Measurements from ENCODE around the gene SEMA3C. TPM values are rescaled to one million over a fixed set of nuclear protein-coding genes. Genes with fewer than 3 reads are reported as not detected.

Gene SEMA3C
- total RNA-seq, 4 donors from 2014 or later: 34.8 to 371 (median 116) TPM

DNA sequence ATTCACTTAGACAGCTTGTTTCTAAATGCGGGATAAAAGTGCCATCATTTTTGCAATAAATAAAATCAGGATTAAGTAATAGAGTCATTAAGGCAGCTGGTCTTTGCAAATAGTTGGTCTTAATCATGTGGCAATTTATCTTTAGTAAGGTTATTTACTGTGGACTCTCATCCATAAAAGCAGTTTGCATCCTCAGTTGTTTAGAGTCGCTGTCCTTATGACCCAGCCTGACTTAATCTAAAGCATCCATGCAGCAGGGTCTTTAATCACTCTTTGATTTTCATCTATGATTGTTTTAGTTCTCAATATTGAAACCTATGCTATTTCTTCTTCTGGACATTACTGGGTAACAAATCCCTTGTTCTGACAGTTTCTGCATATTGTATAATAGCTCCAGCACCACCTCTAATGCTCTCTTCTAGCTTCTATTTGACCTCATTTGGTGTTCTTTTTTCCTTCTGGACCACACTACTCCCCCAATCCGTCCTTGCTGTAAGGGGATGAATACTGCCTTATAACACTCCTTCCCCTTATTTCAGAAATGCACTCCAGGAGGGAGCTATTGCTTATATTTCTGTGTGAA is 185.4 kb downstream of the SEMA3C start:
- H3K4me1 ChIP-seq: no peaks in the 10 kb centered on the region
- no peaks in the 10 kb centered on the region for H3K27me3 ChIP-seq

DNA sequence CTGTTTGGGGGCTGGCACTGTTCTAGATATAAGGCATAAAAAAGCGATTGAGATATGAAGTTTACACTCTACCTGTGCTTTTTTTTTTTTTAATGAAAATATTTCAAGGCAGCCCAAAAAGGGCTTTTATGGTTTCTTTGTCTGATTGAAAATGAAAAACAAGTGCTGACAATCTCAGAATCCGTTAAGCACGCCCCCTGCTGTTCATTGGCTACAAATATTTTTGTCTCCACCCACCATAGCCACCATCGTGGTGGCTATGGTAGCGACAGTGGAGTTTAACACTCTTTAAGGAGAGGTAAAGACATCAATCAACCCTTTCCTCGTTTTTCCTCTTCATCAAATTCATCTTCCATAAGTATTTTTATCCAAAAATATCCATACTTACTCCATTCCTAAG is 186.2 kb downstream of the SEMA3C start:
- TF ChIP-seq, protein P1, sequence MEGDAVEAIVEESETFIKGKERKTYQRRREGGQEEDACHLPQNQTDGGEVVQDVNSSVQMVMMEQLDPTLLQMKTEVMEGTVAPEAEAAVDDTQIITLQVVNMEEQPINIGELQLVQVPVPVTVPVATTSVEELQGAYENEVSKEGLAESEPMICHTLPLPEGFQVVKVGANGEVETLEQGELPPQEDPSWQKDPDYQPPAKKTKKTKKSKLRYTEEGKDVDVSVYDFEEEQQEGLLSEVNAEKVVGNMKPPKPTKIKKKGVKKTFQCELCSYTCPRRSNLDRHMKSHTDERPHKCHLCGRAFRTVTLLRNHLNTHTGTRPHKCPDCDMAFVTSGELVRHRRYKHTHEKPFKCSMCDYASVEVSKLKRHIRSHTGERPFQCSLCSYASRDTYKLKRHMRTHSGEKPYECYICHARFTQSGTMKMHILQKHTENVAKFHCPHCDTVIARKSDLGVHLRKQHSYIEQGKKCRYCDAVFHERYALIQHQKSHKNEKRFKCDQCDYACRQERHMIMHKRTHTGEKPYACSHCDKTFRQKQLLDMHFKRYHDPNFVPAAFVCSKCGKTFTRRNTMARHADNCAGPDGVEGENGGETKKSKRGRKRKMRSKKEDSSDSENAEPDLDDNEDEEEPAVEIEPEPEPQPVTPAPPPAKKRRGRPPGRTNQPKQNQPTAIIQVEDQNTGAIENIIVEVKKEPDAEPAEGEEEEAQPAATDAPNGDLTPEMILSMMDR (IDR thresholded peaks at IDR 0.05): no peak
- no peak for TF ChIP-seq POLR2A (IDR thresholded peaks at IDR 0.05)
- no peaks in the 10 kb centered on the region for H3K4me1 ChIP-seq
- intact Hi-C loops (cut with DNase I; ENCODE audit: low total_unique reads): no loop called here
- H3K27me3 ChIP-seq: no peaks in the 10 kb centered on the region
- DNase-seq: no peak
- no peaks in the 10 kb centered on the region for H3K36me3 ChIP-seq
- no peaks in the 10 kb centered on the region for H3K9me3 ChIP-seq
- H3K27ac ChIP-seq: no peak overlapping the region
- H3K4me3 ChIP-seq: no peak overlapping the region

More for the DNA sequence above, 185.4 kb downstream of the SEMA3C start:
- no peak overlapping the region for H3K27ac ChIP-seq
- DNase-seq: no peak
- intact Hi-C loops (cut with DNase I; ENCODE audit: low total_unique reads): no loop called here
- no peak for TF ChIP-seq POLR2A (IDR thresholded peaks at IDR 0.05)
- TF ChIP-seq, protein P1 (IDR thresholded peaks at IDR 0.05): no peak
- no peaks in the 10 kb centered on the region for H3K9me3 ChIP-seq
- H3K4me3 ChIP-seq: no peak overlapping the region
- H3K36me3 ChIP-seq: no peaks in the 10 kb centered on the region

DNA sequence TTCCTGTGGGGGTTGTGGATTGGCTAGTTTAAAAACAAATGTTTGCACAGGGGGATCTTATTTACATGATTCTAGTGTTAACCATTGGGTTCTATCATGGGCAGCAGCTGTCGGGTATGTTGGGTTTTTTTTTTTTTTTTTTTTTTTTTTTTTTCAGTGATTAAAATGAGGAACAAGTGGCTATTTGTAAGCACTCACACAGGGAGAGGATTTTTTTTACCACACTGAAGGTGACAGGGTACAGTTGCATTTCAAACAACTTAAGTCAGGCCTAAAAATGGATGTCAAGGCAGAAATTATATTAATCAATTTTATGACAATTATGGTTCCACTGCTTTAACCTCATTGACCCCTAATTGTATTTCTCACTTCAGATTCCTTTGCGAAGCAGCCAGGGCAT is 187.6 kb downstream of the SEMA3C start:
- no peak for DNase-seq
- no peak for TF ChIP-seq POLR2A (IDR thresholded peaks at IDR 0.05)
- TF ChIP-seq, protein P1 (IDR thresholded peaks at IDR 0.05): no peak
- Histone ChIP-seq H3K27ac (no peak overlapping the region), H3K4me1 (no peaks in the 10 kb centered on the region), H3K9me3 (no peaks in the 10 kb centered on the region), H3K4me3 (no peak overlapping the region), H3K36me3 (no peaks in the 10 kb centered on the region), H3K27me3 (no peaks in the 10 kb centered on the region)
- intact Hi-C loops (cut with DNase I; ENCODE audit: low total_unique reads): no loop called here

DNA sequence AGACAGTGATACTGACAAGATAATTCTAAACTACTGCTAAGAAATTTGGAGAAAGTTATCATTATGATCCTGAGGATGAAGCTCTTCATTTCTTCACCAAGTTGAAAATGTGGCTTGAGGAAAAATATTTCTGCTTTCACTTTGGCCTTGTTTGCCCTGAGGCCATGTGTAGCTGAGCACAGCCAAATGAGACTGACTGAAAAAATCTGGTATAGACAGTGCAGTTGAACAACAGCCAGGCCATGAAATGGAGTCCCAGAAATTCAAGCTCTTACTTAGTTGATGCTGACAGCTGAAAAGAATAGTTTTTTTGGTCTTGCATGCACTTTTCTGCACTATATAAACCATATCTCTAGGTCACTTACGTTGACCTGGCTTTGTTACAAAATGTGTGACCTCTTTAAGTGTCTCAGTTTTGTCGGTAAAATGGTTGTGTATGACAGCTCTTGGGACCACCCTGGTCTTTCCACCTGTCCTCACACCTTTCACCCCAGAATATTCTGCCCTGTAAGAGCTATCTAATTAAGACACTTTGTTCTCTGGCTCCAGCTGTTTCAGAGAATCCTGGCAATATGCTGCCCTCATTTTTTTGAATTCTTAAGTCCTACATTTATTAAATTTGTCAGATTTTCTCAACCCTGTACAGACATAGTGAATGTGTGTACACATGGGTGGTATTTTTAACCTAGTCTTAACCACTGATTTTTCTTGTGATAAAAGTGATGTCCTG is 189.1 kb downstream of the SEMA3C start:
- no peak for TF ChIP-seq POLR2A (IDR thresholded peaks at IDR 0.05)
- TF ChIP-seq, protein P1 (IDR thresholded peaks at IDR 0.05): no peak
- H3K9me3 ChIP-seq: no peaks in the 10 kb centered on the region
- intact Hi-C loops (cut with DNase I; ENCODE audit: low total_unique reads): no loop called here
- no peak overlapping the region for H3K4me3 ChIP-seq
- no peak overlapping the region for H3K27ac ChIP-seq
- H3K36me3 ChIP-seq: no peaks in the 10 kb centered on the region
- peak in 1 of 2 donors; percentile 25 for DNase-seq
- no peaks in the 10 kb centered on the region for H3K4me1 ChIP-seq
- H3K27me3 ChIP-seq: no peaks in the 10 kb centered on the region

DNA sequence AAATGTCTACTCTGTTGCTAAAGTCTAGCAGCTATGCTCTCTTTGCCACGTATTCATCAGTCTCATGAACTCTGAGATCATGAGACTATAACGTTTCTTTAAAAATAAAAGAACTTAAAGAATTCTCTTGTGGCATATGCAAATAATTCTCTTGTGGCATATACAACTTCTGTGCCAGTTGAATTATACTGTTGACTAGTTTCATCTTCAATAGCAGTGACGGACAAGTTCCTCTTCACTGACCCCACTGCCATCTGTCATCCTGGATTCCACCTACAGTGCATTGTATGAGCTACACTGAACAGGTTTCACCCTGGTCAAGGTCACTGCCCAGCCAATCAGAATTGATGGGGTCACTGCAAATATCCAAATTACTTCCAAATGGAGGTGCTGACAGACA is 192.2 kb downstream of the SEMA3C start:
- Histone ChIP-seq H3K9me3 (no peaks in the 10 kb centered on the region), H3K27me3 (no peaks in the 10 kb centered on the region), H3K27ac (no peak overlapping the region), H3K4me3 (no peak overlapping the region), H3K36me3 (no peaks in the 10 kb centered on the region), H3K4me1 (peaks cover 0 to 14% of the 10 kb centered on the region in 2 donors)
- TF ChIP-seq, protein P1 (IDR thresholded peaks at IDR 0.05): no peak
- no peak for TF ChIP-seq POLR2A (IDR thresholded peaks at IDR 0.05)
- intact Hi-C loops (cut with DNase I; ENCODE audit: low total_unique reads): no loop called here
- no peak for DNase-seq
